ENCODE results near the gene CD163L1.

DNA sequence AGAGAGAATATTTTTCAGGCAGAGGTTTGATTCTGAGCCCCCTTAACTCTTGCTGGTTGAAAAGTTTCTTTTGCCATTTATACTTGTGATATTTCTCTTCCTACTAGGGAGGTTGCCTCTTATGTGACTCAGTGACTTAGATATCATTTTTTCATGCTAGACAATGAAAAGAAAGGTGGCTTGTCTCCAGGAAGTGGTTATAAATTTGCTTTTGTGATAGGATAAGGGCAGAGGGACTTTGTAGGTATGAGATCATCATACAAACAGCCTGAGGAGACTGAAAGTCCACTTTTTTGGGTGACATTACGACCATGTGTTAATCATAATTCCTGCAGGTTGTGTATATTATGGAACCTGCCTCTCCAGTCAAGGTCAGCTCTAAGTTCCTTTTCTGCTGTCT, 104.3 kb downstream of the CD163L1 start:
- TF ChIP-seq, protein P1, sequence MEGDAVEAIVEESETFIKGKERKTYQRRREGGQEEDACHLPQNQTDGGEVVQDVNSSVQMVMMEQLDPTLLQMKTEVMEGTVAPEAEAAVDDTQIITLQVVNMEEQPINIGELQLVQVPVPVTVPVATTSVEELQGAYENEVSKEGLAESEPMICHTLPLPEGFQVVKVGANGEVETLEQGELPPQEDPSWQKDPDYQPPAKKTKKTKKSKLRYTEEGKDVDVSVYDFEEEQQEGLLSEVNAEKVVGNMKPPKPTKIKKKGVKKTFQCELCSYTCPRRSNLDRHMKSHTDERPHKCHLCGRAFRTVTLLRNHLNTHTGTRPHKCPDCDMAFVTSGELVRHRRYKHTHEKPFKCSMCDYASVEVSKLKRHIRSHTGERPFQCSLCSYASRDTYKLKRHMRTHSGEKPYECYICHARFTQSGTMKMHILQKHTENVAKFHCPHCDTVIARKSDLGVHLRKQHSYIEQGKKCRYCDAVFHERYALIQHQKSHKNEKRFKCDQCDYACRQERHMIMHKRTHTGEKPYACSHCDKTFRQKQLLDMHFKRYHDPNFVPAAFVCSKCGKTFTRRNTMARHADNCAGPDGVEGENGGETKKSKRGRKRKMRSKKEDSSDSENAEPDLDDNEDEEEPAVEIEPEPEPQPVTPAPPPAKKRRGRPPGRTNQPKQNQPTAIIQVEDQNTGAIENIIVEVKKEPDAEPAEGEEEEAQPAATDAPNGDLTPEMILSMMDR (IDR thresholded peaks at IDR 0.05), result no peak
- TF ChIP-seq EP300 (IDR thresholded peaks at IDR 0.05), result no peak
- TF ChIP-seq POLR2A (IDR thresholded peaks at IDR 0.05), result no peak

Data from stomach (tissue), 4 donors.